GM12891 (cell line): ENCODE measurements around the gene COX14.

Experiments
- POLR2A ChIP-seq: IDR thresholded peaks from 2 replicates; pipeline ENCODE4 v1.6.1; 2011; ENCODE audit warnings: low read depth, low read length, control low read depth
- POLR2AphosphoS5 ChIP-seq: IDR thresholded peaks from 2 replicates; pipeline ENCODE4 v1.6.1; 2011; ENCODE audit warnings: low read depth, low read length, control low read depth
- TAF1 ChIP-seq: IDR thresholded peaks from 2 replicates; pipeline ENCODE4 v1.6.1; 2011; ENCODE audit warnings: low read depth, low read length, control low read depth

GRCh38 chr12:50069539-50069938 is 42.5 kb upstream of the COX14 start:
- TF ChIP-seq POLR2A (no peak), POLR2AphosphoS5 (no peak), TAF1 (no peak)
